Activated effector memory CD4-positive, alpha-beta T cell treated with anti-CD3 and anti-CD28 coated beads, Interleukin-2, amount 50 U/mL, for 16 hours (primary cell): ENCODE results near the gene JPT2.
"Not testable (repeated sequence)": the region's sequence is repeated elsewhere in the genome, so short reads cannot be mapped to it uniquely, and the experiment has no call there.

Source experiments
- DNase-seq: peaks from one replicate; pipeline ENCODE4 v3.0.0-alpha.2; 2020

JPT2 gene

GRCh38 chr16:1710811-1711507 lies 32.9 kb downstream of the JPT2 start:
- DNase-seq, result no peak

GRCh38 chr16:1712791-1713261 lies 34.7 kb downstream of the JPT2 start:
- no peak for DNase-seq

- DNase-seq, result no peak
These were observed 35.3 kb downstream of the JPT2 start for GRCh38 chr16:1713331-1713730.

GRCh38 chr16:1713933-1714332 lies 35.9 kb downstream of the JPT2 start:
- no peak for DNase-seq

- no peak for DNase-seq
These were observed 37.1 kb downstream of the JPT2 start for GRCh38 chr16:1715220-1715619.

GRCh38 chr16:1718236-1718635 lies 40.2 kb downstream of the JPT2 start:
- not testable (repeated sequence) for DNase-seq

- not testable (repeated sequence) for DNase-seq
These were observed 41.6 kb downstream of the JPT2 start for GRCh38 chr16:1719559-1720229.

- no peak for DNase-seq
These were observed 43.3 kb downstream of the JPT2 start for GRCh38 chr16:1721372-1721771.

GRCh38 chr16:1723450-1724147 lies 45.5 kb downstream of the JPT2 start:
- peak; percentile 75 for DNase-seq

- DNase-seq, result no peak
These were observed 46.4 kb downstream of the JPT2 start for GRCh38 chr16:1724491-1724890.

- no peak for DNase-seq
These were observed 48.8 kb downstream of the JPT2 start for GRCh38 chr16:1726661-1727502.

- no peak for DNase-seq
These were observed 49.9 kb downstream of the JPT2 start for GRCh38 chr16:1727651-1728624.

- DNase-seq, result no peak
These were observed 50.9 kb downstream of the JPT2 start for GRCh38 chr16:1729026-1729425.

- DNase-seq, result no peak
These were observed 51.4 kb downstream of the JPT2 start for GRCh38 chr16:1729445-1729844.

- DNase-seq, result no peak
These were observed 53.0 kb downstream of the JPT2 start for GRCh38 chr16:1731073-1731472.

GRCh38 chr16:1731603-1732002 lies 53.5 kb downstream of the JPT2 start:
- no peak for DNase-seq

GRCh38 chr16:1732071-1732470 lies 54.0 kb downstream of the JPT2 start:
- no peak for DNase-seq

GRCh38 chr16:1732551-1732987 lies 54.5 kb downstream of the JPT2 start:
- DNase-seq, result not testable (repeated sequence)

- no peak for DNase-seq
These were observed 56.0 kb downstream of the JPT2 start for GRCh38 chr16:1734123-1734522.

GRCh38 chr16:1734816-1735215 lies 56.7 kb downstream of the JPT2 start:
- no peak for DNase-seq

- DNase-seq, result no peak
These were observed 62.2 kb downstream of the JPT2 start for GRCh38 chr16:1740234-1740633.
